SK-N-SH (cell line): ENCODE data around the gene MEG3. TPM values are rescaled to one million over a fixed set of nuclear protein-coding genes. Genes with fewer than 3 reads are reported as not detected.

Experiments used
- CTCF ChIA-PET: fragments of 300-600, 350-600 bp; formaldehyde crosslinking; extraction: SDS; loops from one replicate; lab custom pipeline; 2021; lab: Yijun Ruan, JAX
- POLR2A ChIA-PET: fragments of 350-600 bp; sonication (Branson Sonifier 250); formaldehyde crosslinking; extraction: SDS; loops from one replicate; lab custom pipeline; 2020; ENCODE audit warnings: antibody characterized with exemption, inconsistent platforms; lab: Yijun Ruan, JAX
- DNase-seq: peaks from one replicate; pipeline ENCODE4 v3.0.0; 2012
- H2AFZ ChIP-seq: fragments of 200-600 bp; sonication (generic); 2 replicates; pipeline ENCODE4 v1.8.1; 2016; ENCODE audit warnings: antibody characterized with exemption, mild to moderate bottlenecking, low read depth
- H3F3A ChIP-seq: fragments of 200-600 bp; sonication (generic); replicated peaks from 2 replicates; pipeline ENCODE3; 2016; ENCODE audit warnings: antibody characterized with exemption, mild to moderate bottlenecking; ENCODE audit not compliant: insufficient read depth
- H3K27ac ChIP-seq, 2 experiments: fragments of 200-500 bp in 1 of 2; fragments of 200-600 bp in 1 of 2; sonication (Bioruptor generic) in 1 of 2; sonication (generic), shearing (Covaris generic) in 1 of 2; 2 replicates each; pipeline versions ENCODE4 v1.5.1 to v1.6.1; 2014 to 2016; ENCODE audit warnings: low read depth in 2 of 2, inconsistent platforms in 1 of 2, low read length in 1 of 2, mild to moderate bottlenecking in 1 of 2, mixed read lengths in 1 of 2
- H3K27me3 ChIP-seq: fragments of 200-600 bp; sonication (generic), shearing (Covaris generic); 2 replicates; pipeline ENCODE4 v1.6.1; 2016; ENCODE audit warnings: mixed run types; ENCODE audit not compliant: insufficient read depth
- H3K36me3 ChIP-seq, 2 experiments: fragments of 200-500 bp in 1 of 2; fragments of 200-600 bp in 1 of 2; sonication (Bioruptor generic) in 1 of 2; sonication (generic) in 1 of 2; replicated peaks in 1 of 2; 2 replicates each; pipeline versions ENCODE3 to v1.5.1; 2014 to 2016; ENCODE audit warnings: low read length in 1 of 2, mild to moderate bottlenecking in 1 of 2; ENCODE audit not compliant: insufficient read depth in 2 of 2, control insufficient read depth in 1 of 2
- H3K4me1 ChIP-seq, 2 experiments: fragments of 200-500 bp in 1 of 2; fragments of 200-600 bp in 1 of 2; sonication (Bioruptor generic) in 1 of 2; sonication (generic), shearing (Covaris generic) in 1 of 2; 2 replicates each; pipeline versions ENCODE4 v1.5.1 to v1.6.1; 2014 to 2016; ENCODE audit warnings: low read depth in 1 of 2, low read length in 1 of 2, mixed run types in 1 of 2; ENCODE audit not compliant: insufficient read depth in 2 of 2, control insufficient read depth in 1 of 2
- H3K4me2 ChIP-seq: fragments of 200-600 bp; sonication (generic), shearing (Covaris generic); 2 replicates; pipeline ENCODE4 v1.6.1; 2017; ENCODE audit warnings: mixed run types
- H3K4me3 ChIP-seq, 2 experiments: fragments of 200-500 bp in 1 of 2; fragments of 200-600 bp in 1 of 2; sonication (Bioruptor generic) in 1 of 2; sonication (generic), shearing (Covaris generic) in 1 of 2; 2 replicates each; pipeline versions ENCODE4 v1.5.1 to v1.8.1; 2014 to 2016; ENCODE audit warnings: low read depth in 2 of 2, inconsistent platforms in 1 of 2, low read length in 1 of 2, mild to moderate bottlenecking in 1 of 2, mixed read lengths in 1 of 2, moderate library complexity in 1 of 2
- H3K79me2 ChIP-seq: fragments of 200-600 bp; sonication (generic); 2 replicates; pipeline ENCODE4 v1.8.1; 2017; ENCODE audit warnings: mild to moderate bottlenecking; ENCODE audit not compliant: insufficient read depth
- H3K9ac ChIP-seq: fragments of 200-600 bp; sonication (generic); 2 replicates; pipeline ENCODE4 v1.6.1; 2017; ENCODE audit warnings: mixed run types
- H3K9me2 ChIP-seq: fragments of 200-600 bp; sonication (generic); 2 replicates; pipeline ENCODE4 v1.6.1; 2017; ENCODE audit warnings: mixed run types
- H3K9me3 ChIP-seq: fragments of 200-600 bp; sonication (generic); 2 replicates; pipeline ENCODE4 v1.6.1; 2017; ENCODE audit warnings: mixed run types, mild to moderate bottlenecking, moderate library complexity
- H4K20me1 ChIP-seq: fragments of 200-600 bp; sonication (generic); 2 replicates; pipeline ENCODE4 v1.6.1; 2017; ENCODE audit warnings: mild to moderate bottlenecking, mixed run types; ENCODE audit not compliant: insufficient read depth
- CHD2 ChIP-seq: fragments of 150-350 bp; IDR thresholded peaks from 2 replicates; pipeline ENCODE4 v1.6.1; 2018; ENCODE audit warnings: low read length; ENCODE audit not compliant: partially characterized antibody
- ELF1 ChIP-seq: IDR thresholded peaks from 2 replicates; pipeline ENCODE4 v1.4.0; 2012
- EP300 ChIP-seq, 2 experiments: IDR thresholded peaks; 2 replicates each; pipeline versions ENCODE4 v1.4.0 to v1.6.1; 2012; ENCODE audit warnings: borderline replicate concordance in 1 of 2, low read depth in 1 of 2, low read length in 1 of 2
- FOSL2 ChIP-seq: IDR thresholded peaks from 2 replicates; pipeline ENCODE4 v1.4.0; 2012; ENCODE audit warnings: low read depth, mild to moderate bottlenecking, moderate library complexity, borderline replicate concordance
- FOXM1 ChIP-seq: IDR thresholded peaks from 2 replicates; pipeline ENCODE4 v1.4.0; 2012; ENCODE audit warnings: low read depth, mild to moderate bottlenecking
- GABPA ChIP-seq: IDR thresholded peaks from 2 replicates; pipeline ENCODE4 v1.4.0; 2012; ENCODE audit warnings: low read depth, mild to moderate bottlenecking
- GATA2 ChIP-seq: sonication (generic); formaldehyde crosslinking; IDR thresholded peaks from 2 replicates; pipeline ENCODE4 v1.5.0; 2020; ENCODE audit warnings: mild to moderate bottlenecking, missing genetic modification reagents
- IRF3 ChIP-seq: fragments of 150-350 bp; IDR thresholded peaks from 2 replicates; pipeline ENCODE4 v1.6.1; 2016; ENCODE audit warnings: mild to moderate bottlenecking, low read depth, low read length
- MAX ChIP-seq: IDR thresholded peaks from 2 replicates; pipeline ENCODE4 v1.4.0; 2012; ENCODE audit warnings: low read depth
- MEF2A ChIP-seq: IDR thresholded peaks from 2 replicates; pipeline ENCODE4 v1.4.0; 2012; ENCODE audit warnings: low read depth, borderline replicate concordance
- MXI1 ChIP-seq: IDR thresholded peaks from 2 replicates; pipeline ENCODE4 v1.6.1; 2012; ENCODE audit warnings: mild to moderate bottlenecking, low read depth, low read length, improper control_type of control experiment
- NFIC ChIP-seq: IDR thresholded peaks from 2 replicates; pipeline ENCODE4 v1.4.0; 2012; ENCODE audit warnings: borderline replicate concordance
- REST ChIP-seq: IDR thresholded peaks from 2 replicates; pipeline ENCODE4 v1.6.1; 2012; ENCODE audit warnings: mild to moderate bottlenecking, low read depth, low read length, moderate library complexity
- RFX5 ChIP-seq: IDR thresholded peaks from 2 replicates; pipeline ENCODE4 v1.6.1; 2012; ENCODE audit warnings: mild to moderate bottlenecking, improper control_type of control experiment, low read length
- SIN3A ChIP-seq: IDR thresholded peaks from 2 replicates; pipeline ENCODE4 v1.6.1; 2012; ENCODE audit warnings: low read depth, mild to moderate bottlenecking, low read length, moderate library complexity, borderline replicate concordance
- TAF1 ChIP-seq: IDR thresholded peaks from 2 replicates; pipeline ENCODE4 v1.6.1; 2012; ENCODE audit warnings: low read depth, mild to moderate bottlenecking, low read length, moderate library complexity, borderline replicate concordance
- YY1 ChIP-seq: IDR thresholded peaks from 2 replicates; pipeline ENCODE4 v1.4.0; 2012; ENCODE audit warnings: low read depth, mild to moderate bottlenecking
- WGBS: methylation state at CpG from one replicate; pipeline ENCODE4 v1.1.6; 2017; ENCODE audit warnings: low lambda C conversion rate; 5-methylcytosine and 5-hydroxymethylcytosine counted together
- polyA plus RNA-seq, 3 experiments: library from polyadenylated mRNA; depleted of rRNA; stranded (reverse); fragments of >200 nt; gene quantifications; 2 replicates each; pipeline ENCODE4 v1.2.3, GENCODE V29; 2012

The MEG3 gene
- polyA plus RNA-seq, 1 of the 3 experiments (the other 2 are of a cell fraction): not detected

- ChIA-PET POLR2A (no interaction called here), CTCF (interaction anchor here (1.2 to 1.4 kb wide), 2 partner anchors 165 to 341 kb away, joined by 3 to 4 read pairs; no protein-coding TSS in a partner anchor)
- Histone ChIP-seq H3K4me1 (peaks cover 0 to 76% of the 10 kb centered on the region in 2 experiments; a peak in 3 of 4 replicates), H3K4me2 (no peak overlapping the region), H4K20me1 (no peaks in the 10 kb centered on the region), H3K9me3 (no peaks in the 10 kb centered on the region), H3K36me3 (no peaks in the 10 kb centered on the region), H3K79me2 (no peaks in the 10 kb centered on the region), H3K4me3 (no peak overlapping the region), H2AFZ (no peak overlapping the region), H3K9ac (no peak overlapping the region), H3K9me2 (no peaks in the 10 kb centered on the region), H3K27ac (no peak overlapping the region; a peak in 1 of 4 replicates), H3F3A (no peaks in the 10 kb centered on the region), H3K27me3 (no peaks in the 10 kb centered on the region)
- no peak for DNase-seq
- 44% methylated on average over 11 of the region's 11 CpGs for WGBS
- TF ChIP-seq MAX (no peak), TAF1 (no peak), GATA2 (CRISPR knock-in tag) (no peak), RFX5 (no peak), GABPA (no peak), EP300 (IDR thresholded peaks at IDR 0.05; ENCODE audit: borderline replicate concordance in 1 of 2, low read depth in 1 of 2, low read length in 1 of 2) (no peak), REST (no peak), SIN3A (no peak), FOXM1 (no peak), ELF1 (no peak), IRF3 (no peak), FOSL2 (no peak), CHD2 (no peak), MEF2A (no peak), MXI1 (no peak), NFIC (no peak), YY1 (no peak)
Measured at GRCh38 chr14:100893760-100894159, 67.8 kb downstream of the MEG3 start.
